ENCODE measurements around the gene PAQR7.

The PAQR7 gene

DNA sequence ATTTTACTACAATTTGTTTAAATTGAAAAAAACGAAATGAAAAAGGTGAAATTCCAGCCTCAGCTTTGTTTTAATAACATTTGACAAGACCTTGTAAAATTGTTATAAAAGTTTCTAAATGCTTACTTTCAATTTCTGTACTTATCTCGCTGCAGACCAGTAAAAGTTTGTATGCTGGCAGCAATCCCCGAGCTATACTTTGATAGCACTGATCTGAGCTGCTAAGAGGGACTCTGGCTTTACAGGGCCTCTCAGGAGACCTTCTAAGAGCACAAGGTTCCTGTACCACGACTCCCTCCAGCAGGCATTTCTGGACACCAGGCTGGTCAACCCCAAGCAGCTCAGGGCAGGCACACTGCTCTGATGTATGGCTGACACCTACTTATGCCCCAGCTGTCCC is 17.6 kb upstream of the PAQR7 start:
- H3K27me3 Mint-ChIP-seq (ENCODE audit: low read depth): no peaks in the 10 kb centered on the region
- TF ChIP-seq, protein P1, sequence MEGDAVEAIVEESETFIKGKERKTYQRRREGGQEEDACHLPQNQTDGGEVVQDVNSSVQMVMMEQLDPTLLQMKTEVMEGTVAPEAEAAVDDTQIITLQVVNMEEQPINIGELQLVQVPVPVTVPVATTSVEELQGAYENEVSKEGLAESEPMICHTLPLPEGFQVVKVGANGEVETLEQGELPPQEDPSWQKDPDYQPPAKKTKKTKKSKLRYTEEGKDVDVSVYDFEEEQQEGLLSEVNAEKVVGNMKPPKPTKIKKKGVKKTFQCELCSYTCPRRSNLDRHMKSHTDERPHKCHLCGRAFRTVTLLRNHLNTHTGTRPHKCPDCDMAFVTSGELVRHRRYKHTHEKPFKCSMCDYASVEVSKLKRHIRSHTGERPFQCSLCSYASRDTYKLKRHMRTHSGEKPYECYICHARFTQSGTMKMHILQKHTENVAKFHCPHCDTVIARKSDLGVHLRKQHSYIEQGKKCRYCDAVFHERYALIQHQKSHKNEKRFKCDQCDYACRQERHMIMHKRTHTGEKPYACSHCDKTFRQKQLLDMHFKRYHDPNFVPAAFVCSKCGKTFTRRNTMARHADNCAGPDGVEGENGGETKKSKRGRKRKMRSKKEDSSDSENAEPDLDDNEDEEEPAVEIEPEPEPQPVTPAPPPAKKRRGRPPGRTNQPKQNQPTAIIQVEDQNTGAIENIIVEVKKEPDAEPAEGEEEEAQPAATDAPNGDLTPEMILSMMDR (IDR thresholded peaks at IDR 0.05; ENCODE audit: unreplicated experiment in 3 of 3): no peak
- H3K4me3 Mint-ChIP-seq: no peak overlapping the region
- peak overlapping the region; percentile 80 to 89 (median 85) for H3K27ac Mint-ChIP-seq
- peaks cover 41% of the 10 kb centered on the region for H3K4me1 Mint-ChIP-seq
- no peaks in the 10 kb centered on the region for H3K9me3 Mint-ChIP-seq
- peaks cover 27% of the 10 kb centered on the region for H3K36me3 Mint-ChIP-seq (ENCODE audit: low read depth)

DNA sequence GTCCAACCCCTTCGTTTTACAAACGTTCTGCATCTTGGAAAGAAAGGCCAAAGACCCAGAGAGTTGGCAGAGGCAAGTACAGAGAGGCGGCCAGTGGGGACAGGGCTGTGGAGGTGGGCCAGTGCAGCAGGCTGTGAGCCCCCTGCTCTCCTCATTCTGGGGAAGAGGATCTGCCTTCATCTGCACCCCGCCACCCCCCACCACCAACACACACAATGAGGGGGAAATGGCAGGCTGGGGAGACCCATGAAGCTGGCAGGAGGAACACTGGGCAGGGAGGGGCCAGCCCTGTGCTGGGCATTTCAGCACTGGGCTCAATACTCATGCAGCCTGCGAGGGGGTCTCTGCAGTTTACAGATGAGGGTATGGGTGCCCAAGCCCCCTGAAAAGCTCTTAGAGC is 16.1 kb upstream of the PAQR7 start:
- H3K9me3 Mint-ChIP-seq: no peaks in the 10 kb centered on the region
- H3K27ac Mint-ChIP-seq: peak overlapping the region; percentile 43 to 73 (median 50)
- TF ChIP-seq, protein P1 (IDR thresholded peaks at IDR 0.05; ENCODE audit: unreplicated experiment in 3 of 3): no peak
- peaks cover 26% of the 10 kb centered on the region for H3K36me3 Mint-ChIP-seq (ENCODE audit: low read depth)
- no peak overlapping the region for H3K4me3 Mint-ChIP-seq
- no peaks in the 10 kb centered on the region for H3K27me3 Mint-ChIP-seq (ENCODE audit: low read depth)
- peaks cover 39% of the 10 kb centered on the region for H3K4me1 Mint-ChIP-seq

DNA sequence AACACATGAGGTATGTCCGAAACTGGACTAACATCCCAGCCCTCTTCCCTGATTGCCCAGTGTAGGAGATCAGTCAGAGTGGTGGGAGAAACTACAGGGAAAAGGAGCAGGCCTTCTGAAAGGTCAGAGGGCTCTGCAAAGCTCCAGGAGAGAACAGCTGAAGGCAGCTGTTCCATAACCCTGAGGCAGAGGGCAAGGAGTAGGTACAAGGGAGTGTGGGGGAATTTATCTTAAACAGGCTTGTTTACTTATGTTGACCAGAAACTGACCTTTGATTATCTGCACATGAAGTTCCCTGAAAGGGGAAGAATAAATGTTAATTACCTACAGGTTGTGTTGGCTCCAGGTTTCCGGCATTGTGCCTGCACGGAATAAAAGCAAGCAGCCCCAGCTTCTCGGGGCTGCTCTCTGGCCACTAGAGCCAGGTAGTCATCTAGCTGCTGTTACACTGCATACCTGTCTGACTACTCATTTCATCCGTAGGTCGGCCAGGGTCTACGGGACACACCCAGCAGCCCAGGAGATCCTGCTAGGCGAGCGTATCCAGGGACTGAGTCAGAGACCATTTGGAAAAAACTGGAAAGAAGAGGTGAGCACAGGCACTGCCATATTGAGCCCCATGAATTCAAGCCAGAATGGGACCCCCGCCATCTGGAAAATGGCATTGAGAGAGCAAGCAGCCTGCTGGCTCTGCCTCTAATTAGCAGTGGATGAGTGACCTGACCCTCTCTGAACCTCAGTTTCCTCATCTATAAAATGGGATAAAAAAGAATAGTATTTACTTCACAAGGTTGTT is 14.9 kb upstream of the PAQR7 start:
- H3K9me3 Mint-ChIP-seq: no peaks in the 10 kb centered on the region
- peak overlapping the region; percentile 32 to 48 (median 38) for H3K4me3 Mint-ChIP-seq
- H3K4me1 Mint-ChIP-seq: peaks cover 27% of the 10 kb centered on the region
- TF ChIP-seq, protein P1 (IDR thresholded peaks at IDR 0.05; ENCODE audit: unreplicated experiment in 3 of 3): no peak
- peak overlapping the region; percentile 54 to 89 (median 87) for H3K27ac Mint-ChIP-seq
- H3K36me3 Mint-ChIP-seq (ENCODE audit: low read depth): peaks cover 27% of the 10 kb centered on the region
- H3K27me3 Mint-ChIP-seq (ENCODE audit: low read depth): no peaks in the 10 kb centered on the region

DNA sequence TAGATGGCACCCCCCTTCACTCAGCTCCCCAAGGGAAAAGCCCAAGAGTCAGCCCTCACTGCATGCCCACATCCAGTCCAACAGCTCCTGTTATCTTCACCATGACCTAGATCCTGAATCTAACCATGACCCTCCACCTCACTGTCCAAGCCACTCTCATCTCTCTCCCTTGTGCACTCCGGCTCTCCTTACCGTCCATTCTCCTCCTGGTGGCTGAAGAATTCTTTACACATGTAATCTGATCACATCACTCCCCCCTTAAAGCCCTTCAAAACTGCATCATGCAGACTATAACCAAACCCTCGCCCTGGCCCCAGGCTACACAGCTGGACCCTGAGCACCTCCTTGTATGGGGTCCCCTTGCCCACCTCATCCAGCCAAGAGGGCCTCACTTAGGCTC is 14.0 kb upstream of the PAQR7 start:
- H3K4me1 Mint-ChIP-seq: peaks cover 23% of the 10 kb centered on the region
- no peaks in the 10 kb centered on the region for H3K27me3 Mint-ChIP-seq (ENCODE audit: low read depth)
- TF ChIP-seq, protein P1 (IDR thresholded peaks at IDR 0.05; ENCODE audit: unreplicated experiment in 3 of 3): peak in 2 of 3 experiments; percentile 27 to 41
- peak overlapping the region; percentile 54 to 89 (median 87) for H3K27ac Mint-ChIP-seq
- H3K9me3 Mint-ChIP-seq: no peaks in the 10 kb centered on the region
- H3K4me3 Mint-ChIP-seq: no peak overlapping the region
- peaks cover 28% of the 10 kb centered on the region for H3K36me3 Mint-ChIP-seq (ENCODE audit: low read depth)

DNA sequence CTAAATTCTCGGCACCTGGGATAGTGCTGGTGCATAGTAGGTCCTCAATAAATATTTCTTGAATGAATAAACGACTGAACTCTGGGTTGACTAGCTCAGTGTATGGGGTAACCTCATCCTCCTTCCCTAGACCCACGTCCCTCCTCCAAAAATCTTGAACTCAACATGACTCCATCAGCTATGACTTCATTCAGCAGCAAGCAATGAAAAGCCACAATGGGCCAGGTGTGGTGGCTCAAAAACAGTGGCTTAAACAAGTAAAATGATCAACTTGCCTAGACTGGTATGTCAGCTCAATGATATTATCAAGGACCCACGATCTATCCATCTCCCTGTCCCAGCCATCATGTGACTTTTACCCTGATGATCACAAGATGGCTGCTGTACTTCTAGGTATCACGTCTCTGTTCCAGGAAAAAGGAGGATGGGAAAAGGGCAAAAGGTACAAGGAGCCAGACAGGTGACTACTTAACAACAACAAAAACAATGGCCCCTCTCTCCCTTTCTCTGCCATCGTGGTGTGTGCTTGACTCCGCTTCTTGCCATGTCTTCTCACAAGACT is 13.0 kb upstream of the PAQR7 start:
- Mint-ChIP-seq H3K27me3 (ENCODE audit: low read depth) (no peaks in the 10 kb centered on the region), H3K27ac (peak overlapping the region in 1 of 3 experiments; percentile 89), H3K36me3 (ENCODE audit: low read depth) (peaks cover 28% of the 10 kb centered on the region), H3K4me3 (no peak overlapping the region), H3K9me3 (no peaks in the 10 kb centered on the region), H3K4me1 (peaks cover 23% of the 10 kb centered on the region)
- TF ChIP-seq, protein P1 (IDR thresholded peaks at IDR 0.05; ENCODE audit: unreplicated experiment in 3 of 3): no peak

Measured in nephron (organoid).